DMS53 treated with DMSO at 0.1 percent for 48 hours (cell line): ENCODE data around the gene MON2.

Source experiments
- DNase-seq: peaks from one replicate; lab custom pipeline; 2025; ENCODE audit not compliant: unreplicated experiment; lab: John Stamatoyannopoulos, UW

The MON2 gene

DNA sequence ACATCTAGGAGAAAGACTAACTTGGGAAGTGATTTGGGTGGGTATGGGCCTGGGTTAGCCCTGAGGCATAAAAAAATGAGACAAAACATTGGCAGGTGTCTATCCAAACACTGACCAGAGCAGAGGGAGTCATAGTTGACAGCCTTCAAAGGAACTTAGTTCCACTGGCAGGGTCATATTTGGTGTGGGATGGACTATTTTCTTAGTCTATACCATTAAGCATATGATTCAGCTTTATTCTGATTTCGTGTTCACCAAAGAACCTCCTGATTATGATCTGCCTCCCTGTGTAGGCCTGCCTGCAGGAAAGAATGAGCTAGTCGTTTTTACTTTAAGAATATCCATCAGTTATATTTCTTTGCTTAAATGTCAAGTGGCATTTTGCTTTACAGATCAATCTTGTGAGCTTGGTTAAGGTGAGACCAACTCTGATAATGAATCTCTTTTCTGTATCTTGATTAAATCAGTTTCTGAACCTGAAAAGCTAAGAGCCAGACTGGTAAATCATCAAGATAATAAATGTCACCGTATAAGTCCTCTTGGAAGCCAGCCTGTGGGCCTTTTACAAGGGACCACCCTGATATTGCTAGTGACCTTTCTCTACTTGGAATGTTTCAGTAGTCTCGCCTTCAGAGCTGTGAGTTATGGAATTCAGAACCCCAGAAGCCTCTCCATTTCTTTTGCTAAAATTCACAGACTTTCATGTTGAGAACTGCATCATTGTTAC lies 182.9 kb downstream of the MON2 start:
- no peak for DNase-seq
